OCI-LY3 (cell line): ENCODE data around the gene FOXE1.

ENCODE experiments used
- H2AFZ ChIP-seq: fragments of 200-600, 300-600 bp; shearing (Covaris generic); 2 replicates; pipeline ENCODE4 v1.6.0; 2014; ENCODE audit warnings: antibody characterized with exemption, low read depth, low read length
- H3K27ac ChIP-seq: fragments of 200-600, 300-600 bp; sonication (generic); 2 replicates; pipeline ENCODE4 v1.5.1; 2014; ENCODE audit warnings: mild to moderate bottlenecking, low read length, moderate library complexity, mixed read lengths
- H3K27me3 ChIP-seq: fragments of 200-600, 300-600 bp; sonication (generic); 2 replicates; pipeline ENCODE4 v1.6.1; 2014; ENCODE audit warnings: low read depth, low read length, mixed read lengths
- H3K36me3 ChIP-seq: fragments of 200-600, 300-600 bp; sonication (generic); replicated peaks from 2 replicates; pipeline ENCODE3; 2014; ENCODE audit warnings: low read depth, low read length, mixed read lengths
- H3K4me1 ChIP-seq: fragments of 300-600, 200-600 bp; sonication (generic); 2 replicates; pipeline ENCODE4 v1.6.1; 2014; ENCODE audit warnings: low read length, mixed read lengths
- H3K4me2 ChIP-seq: fragments of 200-600, 300-600 bp; sonication (generic); 2 replicates; pipeline ENCODE4 v1.6.1; 2014; ENCODE audit warnings: low read length, mixed read lengths
- H3K4me3 ChIP-seq: fragments of 300-600, 200-600 bp; sonication (generic); 2 replicates; pipeline ENCODE4 v1.5.1; 2014; ENCODE audit warnings: antibody characterized with exemption, mild to moderate bottlenecking, low read length, moderate library complexity
- H3K79me2 ChIP-seq: fragments of 300-600, 200-600 bp; shearing (Covaris generic); 2 replicates; pipeline ENCODE4 v1.6.1; 2014; ENCODE audit warnings: mild to moderate bottlenecking, low read length, mixed read lengths
- H3K9ac ChIP-seq: fragments of 300-600, 200-600 bp; shearing (Covaris generic); 2 replicates; pipeline ENCODE4 v1.6.0; 2014; ENCODE audit warnings: mild to moderate bottlenecking, low read length, moderate library complexity
- H3K9me3 ChIP-seq: fragments of 200-600, 300-600 bp; shearing (Covaris generic); 2 replicates; pipeline ENCODE4 v1.6.1; 2014; ENCODE audit warnings: low read length, mixed read lengths; ENCODE audit not compliant: insufficient read depth
- H4K20me1 ChIP-seq: fragments of 200-600, 300-600 bp; sonication (generic); 2 replicates; pipeline ENCODE4 v1.6.1; 2016; ENCODE audit warnings: low read length, mixed read lengths; ENCODE audit not compliant: insufficient read depth
- EZH2phosphoT487 ChIP-seq: fragments of 200-600 bp; shearing (Covaris generic); IDR thresholded peaks from 2 replicates; pipeline ENCODE4 v1.6.1; 2018; ENCODE audit warnings: antibody characterized with exemption, mixed run types, low read depth
- TF ChIP-seq, protein P1 (sequence below): fragments of 200-600, 300-600 bp; sonication (generic); IDR thresholded peaks from 2 replicates; pipeline ENCODE4 v1.5.1; 2014; ENCODE audit warnings: antibody characterized with exemption, low read length, low read depth

FOXE1 gene

DNA sequence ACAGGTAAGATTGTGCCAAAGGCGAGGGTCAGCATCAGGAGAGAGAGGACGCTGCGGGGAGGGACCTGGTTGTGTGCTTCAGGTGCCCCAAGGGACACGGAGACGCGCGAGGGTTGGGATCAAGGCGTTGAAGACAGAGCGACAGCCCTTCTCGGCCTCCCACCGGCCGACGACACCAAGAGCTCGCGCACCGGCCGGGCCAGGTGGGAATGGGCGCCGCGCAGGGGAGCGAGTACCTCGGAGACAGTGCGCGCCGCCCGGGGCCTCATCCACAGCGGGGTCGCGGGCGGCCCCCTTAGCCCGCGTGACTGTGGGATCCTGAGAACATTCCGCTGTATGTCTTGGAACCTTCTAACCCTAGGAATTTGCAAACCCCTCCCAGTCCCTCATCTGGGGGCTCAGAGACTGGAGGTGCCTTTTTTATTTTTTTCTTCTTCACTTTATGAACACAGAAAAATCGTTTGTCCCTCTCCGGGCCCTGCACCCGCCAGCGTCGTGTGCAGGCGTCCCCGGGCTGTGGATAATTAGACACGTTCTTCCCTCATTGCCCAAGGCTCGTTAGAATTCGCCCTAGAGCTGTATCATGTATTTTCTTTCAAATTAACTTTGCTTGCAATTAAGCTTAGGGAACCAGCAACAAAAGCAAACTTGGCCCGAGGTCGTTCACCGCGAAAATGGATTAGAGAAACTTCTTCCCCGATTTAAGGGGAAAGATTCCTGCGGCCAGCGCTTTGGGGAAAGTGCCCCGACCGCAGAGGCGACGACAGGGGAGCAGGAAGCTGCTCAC is 4.8 kb downstream of the FOXE1 start:
- H3K27ac ChIP-seq = no peak overlapping the region
- no peaks in the 10 kb centered on the region for H3K9me3 ChIP-seq
- no peaks in the 10 kb centered on the region for H3K27me3 ChIP-seq
- H3K4me1 ChIP-seq = no peaks in the 10 kb centered on the region
- no peaks in the 10 kb centered on the region for H4K20me1 ChIP-seq
- TF ChIP-seq, protein P1, sequence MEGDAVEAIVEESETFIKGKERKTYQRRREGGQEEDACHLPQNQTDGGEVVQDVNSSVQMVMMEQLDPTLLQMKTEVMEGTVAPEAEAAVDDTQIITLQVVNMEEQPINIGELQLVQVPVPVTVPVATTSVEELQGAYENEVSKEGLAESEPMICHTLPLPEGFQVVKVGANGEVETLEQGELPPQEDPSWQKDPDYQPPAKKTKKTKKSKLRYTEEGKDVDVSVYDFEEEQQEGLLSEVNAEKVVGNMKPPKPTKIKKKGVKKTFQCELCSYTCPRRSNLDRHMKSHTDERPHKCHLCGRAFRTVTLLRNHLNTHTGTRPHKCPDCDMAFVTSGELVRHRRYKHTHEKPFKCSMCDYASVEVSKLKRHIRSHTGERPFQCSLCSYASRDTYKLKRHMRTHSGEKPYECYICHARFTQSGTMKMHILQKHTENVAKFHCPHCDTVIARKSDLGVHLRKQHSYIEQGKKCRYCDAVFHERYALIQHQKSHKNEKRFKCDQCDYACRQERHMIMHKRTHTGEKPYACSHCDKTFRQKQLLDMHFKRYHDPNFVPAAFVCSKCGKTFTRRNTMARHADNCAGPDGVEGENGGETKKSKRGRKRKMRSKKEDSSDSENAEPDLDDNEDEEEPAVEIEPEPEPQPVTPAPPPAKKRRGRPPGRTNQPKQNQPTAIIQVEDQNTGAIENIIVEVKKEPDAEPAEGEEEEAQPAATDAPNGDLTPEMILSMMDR = no peak
- TF ChIP-seq EZH2phosphoT487 = no peak
- no peak overlapping the region for H3K9ac ChIP-seq
- no peaks in the 10 kb centered on the region for H3K36me3 ChIP-seq
- H3K4me2 ChIP-seq = no peak overlapping the region
- H3K79me2 ChIP-seq = no peaks in the 10 kb centered on the region
- H2AFZ ChIP-seq = no peak overlapping the region
- no peak overlapping the region for H3K4me3 ChIP-seq

DNA sequence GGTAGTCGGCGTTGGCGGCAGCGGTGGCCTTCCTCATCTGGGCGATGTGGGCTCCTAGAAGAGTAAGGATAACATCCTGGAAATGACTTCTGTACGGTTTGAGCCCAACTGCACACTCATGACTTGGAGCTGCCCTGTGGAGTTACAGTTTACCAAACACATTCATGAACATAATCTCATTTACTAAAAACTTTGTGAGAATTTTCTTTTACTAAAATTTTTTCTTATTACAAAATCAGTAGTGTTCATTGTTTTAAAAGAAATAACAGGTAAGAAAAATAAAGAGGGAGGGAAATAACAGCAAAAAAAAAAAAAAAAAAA is 5.3 kb downstream of the FOXE1 start:
- no peak overlapping the region for H3K9ac ChIP-seq
- TF ChIP-seq, protein P1 = no peak
- no peak for TF ChIP-seq EZH2phosphoT487
- H3K79me2 ChIP-seq = no peaks in the 10 kb centered on the region
- no peaks in the 10 kb centered on the region for H3K4me1 ChIP-seq
- no peaks in the 10 kb centered on the region for H3K9me3 ChIP-seq
- H3K4me3 ChIP-seq = no peak overlapping the region
- no peak overlapping the region for H3K4me2 ChIP-seq
- no peaks in the 10 kb centered on the region for H4K20me1 ChIP-seq
- H3K27ac ChIP-seq = no peak overlapping the region
- no peak overlapping the region for H2AFZ ChIP-seq
- no peaks in the 10 kb centered on the region for H3K36me3 ChIP-seq
- no peaks in the 10 kb centered on the region for H3K27me3 ChIP-seq

DNA sequence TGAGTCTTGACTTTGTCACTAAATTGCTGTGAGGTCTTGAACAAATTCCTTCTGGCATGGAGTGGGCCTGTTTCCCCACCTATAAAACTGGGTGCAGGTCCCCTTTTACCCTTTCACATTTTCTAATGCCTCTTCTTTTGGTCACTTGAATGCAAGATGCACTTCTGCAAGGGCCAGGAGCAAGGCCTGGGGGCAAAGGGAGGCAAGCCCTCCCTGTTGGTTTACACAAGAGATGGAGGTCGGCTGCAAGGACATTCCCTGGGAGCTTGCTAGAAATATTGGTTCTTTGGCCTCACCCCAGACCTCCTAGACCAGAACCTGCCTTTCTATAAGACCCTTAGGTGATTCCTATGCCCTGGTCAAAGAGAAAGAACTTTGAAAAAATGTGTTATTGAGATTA is 5.8 kb downstream of the FOXE1 start:
- H3K4me1 ChIP-seq = no peaks in the 10 kb centered on the region
- H3K9ac ChIP-seq = no peak overlapping the region
- H3K4me2 ChIP-seq = no peak overlapping the region
- no peaks in the 10 kb centered on the region for H3K9me3 ChIP-seq
- no peaks in the 10 kb centered on the region for H3K36me3 ChIP-seq
- H3K27ac ChIP-seq = no peak overlapping the region
- no peaks in the 10 kb centered on the region for H3K79me2 ChIP-seq
- H3K27me3 ChIP-seq = no peaks in the 10 kb centered on the region
- no peak overlapping the region for H2AFZ ChIP-seq
- TF ChIP-seq, protein P1 = no peak
- no peak for TF ChIP-seq EZH2phosphoT487
- H4K20me1 ChIP-seq = no peaks in the 10 kb centered on the region
- H3K4me3 ChIP-seq = no peak overlapping the region

DNA sequence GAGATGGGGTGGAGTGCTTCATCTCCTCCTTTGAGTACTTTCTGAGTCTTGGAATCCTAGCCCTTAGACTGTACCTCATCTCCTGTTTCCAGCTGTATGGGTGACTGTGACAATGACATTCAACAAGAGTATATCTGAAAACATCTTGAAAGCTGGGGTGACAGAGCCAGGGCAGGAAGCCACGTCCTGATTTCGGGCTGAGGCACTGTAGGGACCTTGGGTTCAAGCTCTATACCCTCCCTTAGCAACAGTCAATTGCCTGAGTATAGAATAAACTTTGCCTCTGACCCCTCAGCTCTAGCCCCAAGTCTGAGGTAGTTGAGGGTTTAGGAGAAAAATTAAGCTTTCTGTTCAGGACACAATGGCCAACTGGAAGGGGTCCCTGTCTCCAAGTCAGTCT is 6.3 kb downstream of the FOXE1 start:
- Histone ChIP-seq H2AFZ (no peak overlapping the region), H3K9ac (no peak overlapping the region), H3K79me2 (no peaks in the 10 kb centered on the region), H3K9me3 (no peaks in the 10 kb centered on the region), H3K4me3 (no peak overlapping the region), H4K20me1 (no peaks in the 10 kb centered on the region), H3K27ac (no peak overlapping the region), H3K27me3 (no peaks in the 10 kb centered on the region), H3K4me1 (no peaks in the 10 kb centered on the region), H3K4me2 (no peak overlapping the region), H3K36me3 (no peaks in the 10 kb centered on the region)
- TF ChIP-seq, protein P1 = no peak
- no peak for TF ChIP-seq EZH2phosphoT487
